Transverse colon (tissue), 4 donors: ENCODE measurements around the gene MRPL20. TPM values are rescaled to one million over a fixed set of nuclear protein-coding genes. Genes with fewer than 3 reads are reported as not detected.
A peak's percentile ranks its signal among the peaks of the same experiment; 100 is the strongest.

ENCODE experiments used
- DNase-seq: peaks from one replicate; pipeline ENCODE4 v3.0.0-alpha.2; 2019
- H3K27ac ChIP-seq, 4 donors: fragments of 200-600 bp; sonication (generic); 2 replicates each; pipeline ENCODE4 v1.5.1; 2016 to 2018; ENCODE audit warnings: inconsistent platforms in 4 of 4
- H3K27me3 ChIP-seq: fragments of 200-600 bp; sonication (generic); 2 replicates; pipeline ENCODE4 v1.5.1; 2017; ENCODE audit warnings: inconsistent platforms
- H3K36me3 ChIP-seq, 4 donors: fragments of 200-600 bp; sonication (generic); 2 replicates each; pipeline ENCODE4 v1.5.1; 2017 to 2019; ENCODE audit warnings: inconsistent platforms in 4 of 4
- H3K4me1 ChIP-seq, 4 donors: fragments of 200-600 bp; sonication (generic); 2 replicates each; pipeline ENCODE4 v1.5.1; 2017 to 2020; ENCODE audit warnings: inconsistent platforms in 4 of 4
- H3K4me3 ChIP-seq, 4 donors: fragments of 200-600 bp; sonication (generic); 1 replicate in 1 of 4; 2 replicates in 3 of 4; pipeline versions ENCODE4 v1.5.1 to v1.6.1; 2017 to 2019; ENCODE audit warnings: inconsistent platforms in 4 of 4
- H3K9me3 ChIP-seq, 2 donors: fragments of 200-600 bp; sonication (generic); 2 replicates each; pipeline ENCODE4 v1.5.1; 2017 to 2019; ENCODE audit warnings: inconsistent platforms in 2 of 2
- EP300 ChIP-seq: sonication (generic); formaldehyde crosslinking; IDR thresholded peaks from one replicate; pipeline ENCODE4 v1.6.1; 2017; ENCODE audit warnings: antibody characterized with exemption, low read depth
- POLR2A ChIP-seq: fragments of 450-650 bp; IDR thresholded peaks from one replicate; pipeline ENCODE4 v1.6.1; 2016; ENCODE audit warnings: antibody characterized with exemption, mild to moderate bottlenecking, moderate library complexity
- POLR2AphosphoS5 ChIP-seq, 3 donors: sonication (generic); formaldehyde crosslinking; IDR thresholded peaks; one replicate each; pipeline ENCODE4 v1.6.1; 2016; ENCODE audit warnings: antibody characterized with exemption in 3 of 3
- WGBS, 2 donors: methylation state at CpG; one replicate each; pipeline ENCODE4 v1.1.5; 2018; ENCODE audit warnings: low coverage in 1 of 2; 5-methylcytosine and 5-hydroxymethylcytosine counted together
- in situ Hi-C, 4 donors: fragments of 200-750 bp; cut with MboI; loops; one replicate each; pipeline versions ENCODE4 v1.15.0 to v1.15.1; 2017; ENCODE audit warnings: low sequenced_read_pairs in 3 of 4, low pct_ligation_motif_present in 1 of 4, low pct_unique_long_range_greater_than_20kb in 1 of 4
- intact Hi-C: fragments of 100-400 bp; cut with DNase I; formaldehyde crosslinking; loops from one replicate; pipeline ENCODE4 v1.15.1; 2023; ENCODE audit warnings: low total_unique reads
- total RNA-seq, 4 donors: library from RNA; depleted of rRNA; stranded (reverse); fragments of >200 nt; gene quantifications; one replicate each; pipeline ENCODE4 v1.1.0, GENCODE V29; 2016
- TF ChIP-seq, protein P1 (sequence below), 5 experiments: fragments of 200-600 bp in 3 of 5; fragments of 450-650 bp in 2 of 5; sonication (generic) in 3 of 5; IDR thresholded peaks; 1 replicate in 2 of 5; 2 replicates in 3 of 5; pipeline ENCODE4 v1.5.1; 2016 to 2017; ENCODE audit warnings: antibody characterized with exemption in 5 of 5, inconsistent platforms in 3 of 5, mild to moderate bottlenecking in 2 of 5, moderate library complexity in 1 of 5

The MRPL20 gene
- total RNA-seq, 4 donors from 2014 or later: 40.0 to 183 (median 97.0) TPM

DNA sequence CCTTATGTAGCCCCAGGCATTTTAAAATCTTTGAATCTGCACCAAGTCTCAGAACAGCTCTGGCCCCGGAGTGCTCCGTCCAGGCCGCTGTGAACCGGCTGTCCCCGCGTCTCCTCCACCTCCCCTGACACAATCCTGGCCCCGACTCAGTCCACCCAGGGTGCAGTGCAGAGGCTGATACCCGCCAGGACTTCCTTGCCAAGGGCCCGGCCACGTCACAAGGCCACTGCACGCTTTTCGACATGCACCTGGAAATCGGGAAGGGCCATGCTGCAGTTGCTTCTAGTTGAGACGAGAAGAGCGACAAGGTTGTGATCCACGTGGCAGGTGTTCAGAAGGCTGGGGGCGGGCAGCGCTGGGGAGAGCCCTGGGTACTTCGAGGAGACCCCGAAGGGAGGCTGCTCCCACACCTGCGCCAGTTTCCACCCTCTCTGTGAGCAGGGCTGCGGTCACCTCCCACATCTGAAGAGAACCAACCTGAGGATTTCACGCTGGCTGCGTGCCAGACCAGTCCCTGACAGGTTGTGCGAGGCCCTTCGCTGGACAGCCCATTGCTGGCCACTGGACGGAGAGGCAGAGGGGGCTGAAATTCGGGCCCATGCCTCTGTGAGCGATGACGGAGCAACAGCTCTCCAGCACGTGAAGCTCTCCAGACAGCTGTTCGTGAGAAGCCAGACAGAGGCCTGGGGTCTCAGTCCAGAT, 35.1 kb upstream of the MRPL20 start:
- peaks cover 18 to 28% (median 26%) of the 10 kb centered on the region in 4 donors for H3K4me1 ChIP-seq
- no peak for DNase-seq
- no peaks in the 10 kb centered on the region for H3K9me3 ChIP-seq
- no peaks in the 10 kb centered on the region for H3K36me3 ChIP-seq
- intact Hi-C loops: no loop called here
- 68 to 89% methylated on average over 5 to 32 of the region's 32 CpGs for WGBS, 2 donors
- no peak overlapping the region for H3K27ac ChIP-seq
- H3K27me3 ChIP-seq: no peaks in the 10 kb centered on the region
- H3K4me3 ChIP-seq: no peak overlapping the region
- no peak for TF ChIP-seq POLR2AphosphoS5 (IDR thresholded peaks at IDR 0.05)
- in situ Hi-C loops: no loop called here

DNA sequence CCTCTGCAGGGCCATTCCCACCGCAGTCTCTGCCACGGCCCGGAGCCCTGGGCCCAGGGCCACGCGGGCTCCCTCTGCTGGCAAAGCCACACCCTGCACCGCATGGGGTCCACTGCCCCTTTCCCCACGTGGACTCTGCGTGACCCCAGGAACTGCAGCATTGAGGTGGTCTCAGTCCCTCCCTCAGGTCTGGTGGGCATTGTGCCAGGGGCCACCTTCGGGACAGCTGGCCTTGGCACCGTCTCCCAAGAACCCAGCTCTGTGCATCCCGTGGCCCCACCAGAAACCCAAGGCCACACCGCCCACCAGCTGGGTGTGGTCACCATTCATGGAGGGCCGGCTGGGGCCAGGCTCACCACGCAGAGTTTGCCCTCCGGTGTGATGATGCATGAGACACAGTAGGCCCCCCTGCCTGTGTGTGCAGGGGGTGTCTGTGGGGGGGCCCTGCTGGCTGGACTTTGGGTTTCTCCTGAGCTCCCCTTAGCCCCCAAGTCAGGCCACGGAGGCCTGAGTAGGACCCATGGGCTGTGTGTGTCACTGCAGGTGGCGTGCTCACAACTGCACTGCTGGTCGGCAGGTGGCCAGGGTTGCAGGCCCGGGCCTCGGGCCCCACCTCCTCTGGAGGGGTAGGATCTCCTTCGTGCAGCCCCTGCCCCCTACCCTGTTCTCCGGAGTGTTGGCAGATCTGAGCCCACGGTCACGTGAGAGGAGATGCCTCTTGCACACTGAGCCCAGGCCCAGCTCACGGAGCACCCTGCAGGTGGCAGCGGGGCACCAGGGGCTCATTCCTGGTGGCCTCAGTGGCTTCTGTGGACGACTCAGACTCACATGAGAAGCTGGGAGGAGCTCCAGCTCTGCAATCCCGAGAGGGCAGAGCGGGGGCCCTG, 34.2 kb upstream of the MRPL20 start:
- in situ Hi-C loops: no loop called here
- Histone ChIP-seq H3K9me3 (no peaks in the 10 kb centered on the region), H3K4me1 (peaks cover 22 to 38% (median 35%) of the 10 kb centered on the region in 4 donors), H3K36me3 (no peaks in the 10 kb centered on the region), H3K27ac (peak overlapping the region in 1 of 4 donors; percentile 57), H3K27me3 (no peaks in the 10 kb centered on the region), H3K4me3 (no peak overlapping the region)
- peak; percentile 62 for DNase-seq
- intact Hi-C loops: no loop called here
- 27% methylated on average over 29 of the region's 29 CpGs; no CpG with 5 or more reads in 1 of the 2 donors for WGBS, 2 donors
- TF ChIP-seq POLR2A (no peak), POLR2AphosphoS5 (IDR thresholded peaks at IDR 0.05) (peak in 2 of 3 donors; percentile 17 to 31), EP300 (no peak)
- TF ChIP-seq, protein P1, sequence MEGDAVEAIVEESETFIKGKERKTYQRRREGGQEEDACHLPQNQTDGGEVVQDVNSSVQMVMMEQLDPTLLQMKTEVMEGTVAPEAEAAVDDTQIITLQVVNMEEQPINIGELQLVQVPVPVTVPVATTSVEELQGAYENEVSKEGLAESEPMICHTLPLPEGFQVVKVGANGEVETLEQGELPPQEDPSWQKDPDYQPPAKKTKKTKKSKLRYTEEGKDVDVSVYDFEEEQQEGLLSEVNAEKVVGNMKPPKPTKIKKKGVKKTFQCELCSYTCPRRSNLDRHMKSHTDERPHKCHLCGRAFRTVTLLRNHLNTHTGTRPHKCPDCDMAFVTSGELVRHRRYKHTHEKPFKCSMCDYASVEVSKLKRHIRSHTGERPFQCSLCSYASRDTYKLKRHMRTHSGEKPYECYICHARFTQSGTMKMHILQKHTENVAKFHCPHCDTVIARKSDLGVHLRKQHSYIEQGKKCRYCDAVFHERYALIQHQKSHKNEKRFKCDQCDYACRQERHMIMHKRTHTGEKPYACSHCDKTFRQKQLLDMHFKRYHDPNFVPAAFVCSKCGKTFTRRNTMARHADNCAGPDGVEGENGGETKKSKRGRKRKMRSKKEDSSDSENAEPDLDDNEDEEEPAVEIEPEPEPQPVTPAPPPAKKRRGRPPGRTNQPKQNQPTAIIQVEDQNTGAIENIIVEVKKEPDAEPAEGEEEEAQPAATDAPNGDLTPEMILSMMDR (IDR thresholded peaks at IDR 0.05): peak; percentile 90 to 98 (median 93)

DNA sequence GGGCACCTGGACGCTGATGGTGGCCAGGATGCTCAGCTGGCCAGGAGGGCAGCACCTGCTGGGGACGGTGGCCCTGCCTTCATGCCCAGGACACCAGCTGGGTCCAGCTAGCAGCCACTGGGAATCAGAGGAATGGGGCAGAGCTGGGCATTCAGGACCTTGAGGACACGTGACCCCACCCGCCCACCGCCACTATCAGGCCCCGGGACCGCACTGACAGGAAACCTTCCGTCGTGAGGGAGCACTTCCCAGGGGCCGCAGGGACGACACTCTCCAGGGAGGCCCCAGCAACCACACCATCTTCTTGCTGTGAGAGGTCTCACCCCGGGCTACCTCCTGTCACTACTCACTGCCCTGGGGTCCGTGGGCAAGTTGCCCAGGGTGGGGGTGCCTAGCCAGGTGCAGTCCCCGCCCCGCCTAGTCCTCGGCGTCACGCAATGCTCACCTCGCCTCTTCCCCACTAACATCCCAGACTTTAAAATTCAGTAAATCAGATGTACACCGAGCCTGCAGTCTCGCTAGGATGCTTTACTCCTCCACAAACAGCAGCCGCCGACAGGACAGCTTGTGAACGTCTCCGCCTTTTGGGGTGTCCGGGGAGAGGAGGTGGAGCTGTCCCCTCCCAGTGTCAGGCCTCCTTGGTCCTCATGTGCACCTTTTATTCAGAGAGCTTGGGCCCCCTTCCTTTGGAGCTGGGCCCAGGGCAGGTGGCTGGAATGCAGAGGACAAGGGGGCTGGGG, 33.3 kb upstream of the MRPL20 start:
- no peak for DNase-seq
- Histone ChIP-seq H3K36me3 (no peaks in the 10 kb centered on the region), H3K27me3 (no peaks in the 10 kb centered on the region), H3K4me1 (peaks cover 26 to 43% (median 41%) of the 10 kb centered on the region in 4 donors), H3K4me3 (no peak overlapping the region), H3K27ac (peak overlapping the region in 1 of 4 donors; percentile 57), H3K9me3 (no peaks in the 10 kb centered on the region)
- 74% methylated on average over 23 of the region's 26 CpGs; no CpG with 5 or more reads in 1 of the 2 donors for WGBS, 2 donors
- intact Hi-C loops (no loop called here), in situ Hi-C loops (no loop called here)
- TF ChIP-seq EP300 (no peak), POLR2AphosphoS5 (IDR thresholded peaks at IDR 0.05) (no peak), POLR2A (no peak)
- TF ChIP-seq, protein P1 (IDR thresholded peaks at IDR 0.05): no peak

DNA sequence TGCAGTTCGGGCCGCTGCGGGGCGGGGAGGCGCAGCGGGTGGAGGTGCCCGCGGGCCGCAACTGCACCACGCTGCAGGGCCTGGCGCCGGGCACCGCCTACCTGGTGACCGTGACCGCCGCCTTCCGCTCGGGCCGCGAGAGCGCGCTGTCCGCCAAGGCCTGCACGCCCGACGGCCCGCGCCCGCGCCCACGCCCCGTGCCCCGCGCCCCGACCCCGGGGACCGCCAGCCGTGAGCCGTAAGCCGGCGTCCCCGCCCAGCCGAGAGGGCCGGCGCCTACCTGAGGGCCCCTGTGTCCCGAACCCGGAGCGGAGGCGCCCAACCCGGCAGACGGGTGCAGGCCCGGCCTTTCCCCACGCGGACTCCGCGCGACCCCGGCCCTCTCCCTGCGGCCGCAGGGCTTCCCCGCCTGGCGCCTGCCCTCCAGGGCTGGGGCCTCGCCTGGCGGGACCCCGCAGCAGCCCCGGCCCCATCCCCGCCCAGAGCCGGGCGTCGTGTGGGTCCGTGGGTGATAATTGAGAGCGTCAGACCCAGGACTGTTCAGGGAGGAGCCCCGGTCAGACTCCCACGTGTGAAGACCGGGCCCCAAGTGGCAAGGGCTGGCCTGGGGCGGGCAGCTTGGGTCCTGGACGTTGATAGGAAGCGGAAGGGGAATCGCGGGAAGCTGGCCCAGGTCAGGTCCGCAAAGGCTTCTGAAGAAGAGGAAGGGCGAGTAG, 32.6 kb upstream of the MRPL20 start:
- no peak overlapping the region for H3K27ac ChIP-seq
- no peaks in the 10 kb centered on the region for H3K27me3 ChIP-seq
- 87 to 100% methylated on average over 6 to 40 of the region's 82 CpGs for WGBS, 2 donors
- H3K4me3 ChIP-seq: no peak overlapping the region
- H3K9me3 ChIP-seq: no peaks in the 10 kb centered on the region
- H3K36me3 ChIP-seq: no peaks in the 10 kb centered on the region
- in situ Hi-C loops: no loop called here
- peaks cover 31 to 50% (median 47%) of the 10 kb centered on the region in 4 donors for H3K4me1 ChIP-seq
- TF ChIP-seq POLR2AphosphoS5 (IDR thresholded peaks at IDR 0.05) (no peak), POLR2A (no peak), EP300 (no peak)
- TF ChIP-seq, protein P1 (IDR thresholded peaks at IDR 0.05): no peak
- DNase-seq: no peak
- intact Hi-C loops: loop anchor here (5.0 kb wide), 1 partner anchor 37 kb away; no protein-coding TSS in a partner anchor
